ENCODE results near the gene KIF25.

KIF25 gene

GRCh38 chr6:168014428-168014827, 17.0 kb downstream of the KIF25 start:
- TF ChIP-seq, protein P1, sequence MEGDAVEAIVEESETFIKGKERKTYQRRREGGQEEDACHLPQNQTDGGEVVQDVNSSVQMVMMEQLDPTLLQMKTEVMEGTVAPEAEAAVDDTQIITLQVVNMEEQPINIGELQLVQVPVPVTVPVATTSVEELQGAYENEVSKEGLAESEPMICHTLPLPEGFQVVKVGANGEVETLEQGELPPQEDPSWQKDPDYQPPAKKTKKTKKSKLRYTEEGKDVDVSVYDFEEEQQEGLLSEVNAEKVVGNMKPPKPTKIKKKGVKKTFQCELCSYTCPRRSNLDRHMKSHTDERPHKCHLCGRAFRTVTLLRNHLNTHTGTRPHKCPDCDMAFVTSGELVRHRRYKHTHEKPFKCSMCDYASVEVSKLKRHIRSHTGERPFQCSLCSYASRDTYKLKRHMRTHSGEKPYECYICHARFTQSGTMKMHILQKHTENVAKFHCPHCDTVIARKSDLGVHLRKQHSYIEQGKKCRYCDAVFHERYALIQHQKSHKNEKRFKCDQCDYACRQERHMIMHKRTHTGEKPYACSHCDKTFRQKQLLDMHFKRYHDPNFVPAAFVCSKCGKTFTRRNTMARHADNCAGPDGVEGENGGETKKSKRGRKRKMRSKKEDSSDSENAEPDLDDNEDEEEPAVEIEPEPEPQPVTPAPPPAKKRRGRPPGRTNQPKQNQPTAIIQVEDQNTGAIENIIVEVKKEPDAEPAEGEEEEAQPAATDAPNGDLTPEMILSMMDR (IDR thresholded peaks at IDR 0.05; ENCODE audit: control extremely low read depth, extremely low read depth, low read depth, missing control alignments) = no peak
- CTCF ChIA-PET = interaction anchor here (1.8 kb wide), 1 partner anchor 10 kb away, joined by 4 read pairs; no protein-coding TSS in a partner anchor
- DNase-seq (ENCODE audit: extremely low spot score) = no peak
- POLR2A ChIA-PET = no interaction called here

DNA sequence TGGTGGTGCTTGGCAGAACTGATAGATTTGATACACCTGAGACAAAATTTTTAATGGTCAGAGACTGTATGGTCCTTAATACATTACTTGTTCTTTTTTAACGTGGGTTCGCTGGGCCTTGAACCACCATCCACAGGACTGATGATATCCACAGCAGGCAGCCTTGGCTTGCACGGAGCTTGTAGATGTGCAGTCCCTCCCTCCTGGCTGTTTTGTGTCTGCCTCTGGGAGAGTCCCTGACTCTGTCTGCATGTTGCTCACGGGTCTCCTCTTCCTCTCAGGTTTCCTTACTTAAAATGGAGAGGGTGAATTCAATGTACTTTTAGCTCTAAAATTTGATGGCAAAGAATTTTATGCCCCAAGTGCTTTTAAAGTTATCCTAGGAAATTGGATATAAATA, 17.5 kb downstream of the KIF25 start:
- DNase-seq (ENCODE audit: extremely low spot score) = no peak
- POLR2A ChIA-PET = no interaction called here
- CTCF ChIA-PET = no interaction called here
- TF ChIP-seq, protein P1 (IDR thresholded peaks at IDR 0.05; ENCODE audit: control extremely low read depth, extremely low read depth, low read depth, missing control alignments) = no peak

DNA sequence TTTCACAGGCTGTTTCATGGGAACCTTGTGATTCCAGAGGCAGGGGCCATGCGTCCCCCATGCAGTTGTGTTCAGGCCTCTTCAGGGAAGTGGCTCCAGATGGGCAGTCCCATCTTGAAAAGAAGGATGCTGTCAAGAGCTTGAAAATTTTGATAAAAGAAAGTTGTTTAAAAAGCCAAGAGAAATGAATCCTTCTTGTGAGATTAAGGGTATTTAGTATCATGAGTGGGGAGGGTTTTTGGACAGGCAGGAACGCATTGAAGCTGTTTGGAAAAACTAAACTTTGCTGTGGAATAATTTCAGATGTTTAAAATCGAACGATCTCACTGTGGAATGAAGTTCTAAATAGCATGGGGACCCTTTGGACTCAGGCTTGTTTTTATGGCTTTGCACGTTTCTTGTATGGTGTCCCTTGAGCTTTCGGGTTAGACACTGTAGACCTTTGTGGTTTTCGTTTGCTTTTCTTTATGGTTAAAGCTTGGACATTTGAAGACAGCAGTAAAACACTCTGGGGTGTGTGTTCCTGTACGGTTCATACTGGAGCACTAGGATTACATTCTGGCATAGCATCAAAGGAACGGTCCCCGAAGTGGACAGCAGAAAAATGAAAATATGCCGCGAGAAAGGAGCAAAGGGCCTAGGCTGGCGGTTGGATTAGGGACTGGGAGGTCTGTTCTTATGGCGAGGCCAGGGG, 18.2 kb downstream of the KIF25 start:
- DNase-seq (ENCODE audit: extremely low spot score) = no peak
- POLR2A ChIA-PET = no interaction called here
- TF ChIP-seq, protein P1 (IDR thresholded peaks at IDR 0.05; ENCODE audit: control extremely low read depth, extremely low read depth, low read depth, missing control alignments) = no peak
- CTCF ChIA-PET = no interaction called here

- TF ChIP-seq, protein P1 (IDR thresholded peaks at IDR 0.05; ENCODE audit: control extremely low read depth, extremely low read depth, low read depth, missing control alignments) = no peak
- ChIA-PET CTCF (no interaction called here), POLR2A (no interaction called here)
- no peak for DNase-seq (ENCODE audit: extremely low spot score)
These were observed 18.7 kb downstream of the KIF25 start for GRCh38 chr6:168016176-168016620.

- POLR2A ChIA-PET = no interaction called here
- no peak for DNase-seq (ENCODE audit: extremely low spot score)
- CTCF ChIA-PET = no interaction called here
These were observed 19.5 kb downstream of the KIF25 start for GRCh38 chr6:168016721-168017525.

GRCh38 chr6:168017629-168018028, 20.2 kb downstream of the KIF25 start:
- CTCF ChIA-PET = no interaction called here
- DNase-seq (ENCODE audit: extremely low spot score) = no peak
- TF ChIP-seq, protein P1 (IDR thresholded peaks at IDR 0.05; ENCODE audit: control extremely low read depth, extremely low read depth, low read depth, missing control alignments) = no peak
- POLR2A ChIA-PET = no interaction called here

More at GRCh38 chr6:168016721-168017525, 19.5 kb downstream of the KIF25 start:
- TF ChIP-seq, protein P1 (IDR thresholded peaks at IDR 0.05; ENCODE audit: control extremely low read depth, extremely low read depth, low read depth, missing control alignments) = no peak

Data from GM10248 (cell line).